Right hindlimb (tissue), 1 donor: ENCODE results near the gene SLC12A7.
"Not testable (repeated sequence)": the region's sequence is repeated elsewhere in the genome, so short reads cannot be mapped to it uniquely, and the experiment has no call there.

Source experiments
- DNase-seq: peaks from one replicate; pipeline ENCODE4 v3.0.0-alpha.2; 2018

The SLC12A7 gene

DNA sequence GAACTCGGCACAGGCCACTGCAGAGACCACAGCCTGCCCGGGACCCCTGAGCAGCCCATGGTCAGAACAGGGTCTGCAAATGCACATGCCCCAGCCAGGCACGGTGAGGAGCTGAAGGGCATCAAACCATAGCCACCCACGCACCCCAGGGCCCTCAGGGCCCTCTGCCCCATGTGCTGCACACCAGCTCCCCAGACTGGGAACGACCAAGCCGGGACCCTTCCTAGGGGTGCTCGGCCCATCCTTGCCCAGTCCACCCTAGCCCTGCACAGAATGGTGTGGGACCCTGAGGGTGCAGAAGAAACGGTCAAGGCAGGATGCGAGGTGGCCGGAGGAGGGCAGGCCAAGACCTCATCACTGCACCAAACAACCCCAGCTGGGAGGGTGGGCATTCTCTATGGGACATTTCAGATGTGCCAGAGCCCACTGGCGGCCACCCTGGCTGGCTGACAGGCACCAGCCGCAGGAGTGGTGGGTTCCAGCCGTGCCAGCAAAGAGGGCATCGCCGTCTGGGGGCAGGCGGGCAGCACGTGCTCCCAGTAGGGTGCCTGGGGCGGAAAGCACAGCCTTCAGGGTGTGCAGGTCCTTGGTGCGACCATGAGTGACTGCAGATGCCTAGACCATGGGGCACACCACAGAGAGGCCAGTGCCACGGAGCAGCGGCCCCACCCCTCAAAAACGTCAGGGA, 16.4 kb downstream of the SLC12A7 start:
- DNase-seq: no peak

DNA sequence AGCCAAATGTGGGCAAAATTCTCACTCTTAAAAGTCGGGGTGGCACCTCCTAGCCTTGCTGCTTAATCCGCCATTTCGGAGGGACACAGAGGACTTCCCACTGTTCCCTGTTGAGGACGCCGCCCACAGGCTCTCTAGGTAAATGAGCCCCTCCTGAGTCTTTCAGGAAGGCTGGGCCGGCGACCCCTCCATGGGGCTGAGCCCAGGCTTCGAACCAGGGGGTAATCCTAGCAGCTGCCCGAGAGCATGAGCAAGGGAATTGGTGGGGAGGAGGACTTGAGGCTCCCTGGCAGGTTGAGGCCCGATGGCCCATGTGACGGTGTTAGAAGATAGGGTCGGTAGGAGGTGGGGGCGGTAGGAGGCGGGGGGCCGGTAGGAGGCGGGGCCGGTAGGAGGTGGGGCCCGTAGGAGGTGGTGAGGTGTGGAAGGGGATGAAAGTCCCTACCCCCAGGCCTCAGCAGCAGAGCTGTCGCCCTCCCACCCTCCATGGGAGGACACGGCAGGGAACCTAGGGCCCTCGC, 17.1 kb downstream of the SLC12A7 start:
- DNase-seq: no peak

DNA sequence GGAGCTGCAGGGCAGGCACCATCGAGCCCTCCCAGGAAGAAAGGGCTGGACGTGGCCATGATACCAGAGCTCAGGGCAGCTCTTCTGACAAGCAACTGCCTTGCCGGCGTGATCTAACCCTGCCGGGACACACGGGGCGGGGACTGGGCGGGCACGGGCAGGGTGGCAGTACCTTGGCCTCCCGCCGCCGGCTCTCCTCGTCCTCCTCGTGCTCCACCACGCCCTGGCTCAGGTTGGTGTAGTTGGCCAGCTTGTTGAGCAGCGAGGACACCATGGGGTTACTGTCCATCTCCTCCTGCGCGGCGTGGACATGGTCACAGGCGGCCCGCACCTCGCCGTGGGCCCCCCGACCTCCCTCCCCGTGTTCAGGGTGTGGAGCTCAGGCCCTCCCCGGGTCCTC, 18.5 kb downstream of the SLC12A7 start:
- DNase-seq: no peak

DNA sequence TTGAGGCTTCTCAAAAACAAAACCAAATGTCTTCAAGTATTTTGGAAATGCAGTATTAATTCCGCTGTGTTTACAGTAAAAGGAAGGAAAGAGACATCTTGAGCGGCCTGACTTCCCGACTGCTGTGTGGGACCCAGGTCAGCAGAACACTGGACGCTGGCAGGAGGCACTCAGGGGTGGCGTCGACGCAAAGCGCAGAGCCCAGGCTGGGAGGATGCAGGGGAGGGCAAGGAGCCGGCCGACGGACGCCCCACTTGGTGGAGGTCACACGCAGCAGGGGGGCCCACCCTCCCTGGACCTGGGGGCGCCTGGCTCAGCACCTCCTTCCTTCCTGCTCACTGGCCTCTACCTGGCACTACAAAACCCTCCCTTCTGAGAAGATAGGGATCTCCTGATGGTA, 19.7 kb downstream of the SLC12A7 start:
- no peak for DNase-seq

DNA sequence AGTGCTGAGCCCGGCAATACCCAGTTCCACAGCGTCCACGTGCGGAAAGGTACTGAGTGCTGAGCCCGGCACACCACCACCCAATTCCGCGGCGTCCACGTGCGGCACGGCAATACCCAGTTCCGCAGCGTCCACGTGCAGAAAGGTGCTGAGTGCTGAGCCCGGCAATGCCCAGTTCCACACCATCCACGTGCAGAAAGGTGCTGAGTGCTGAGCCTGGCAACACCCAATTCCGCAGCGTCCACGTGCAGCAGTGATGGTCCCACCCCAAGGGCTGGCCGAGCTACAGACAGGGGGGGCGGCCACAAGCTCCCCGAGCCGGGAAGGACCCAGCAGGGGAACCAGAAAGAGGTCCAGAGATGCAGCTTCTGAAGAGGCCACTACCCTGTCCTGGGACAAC, 20.2 kb downstream of the SLC12A7 start:
- peak; percentile 43 for DNase-seq

DNA sequence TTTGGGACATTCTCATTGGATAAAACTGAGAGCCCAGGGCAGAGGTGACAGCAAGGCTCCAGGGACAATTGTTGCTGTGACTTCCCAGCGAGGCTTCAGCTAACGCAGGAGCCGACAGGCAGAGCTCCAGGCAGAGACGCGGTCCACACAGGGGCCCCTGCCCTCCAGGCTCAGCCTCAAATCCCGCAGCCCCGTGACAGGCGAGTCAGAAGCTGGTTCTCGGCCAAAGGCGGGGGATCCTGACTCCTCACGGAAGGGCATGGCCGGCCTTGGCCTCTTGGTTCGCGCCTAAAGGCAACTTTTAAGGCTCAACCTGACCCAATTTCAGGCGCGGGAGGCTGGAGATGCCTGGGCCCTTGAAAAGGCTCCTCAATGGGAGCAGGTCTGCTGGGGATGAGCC, 21.3 kb downstream of the SLC12A7 start:
- DNase-seq: no peak

DNA sequence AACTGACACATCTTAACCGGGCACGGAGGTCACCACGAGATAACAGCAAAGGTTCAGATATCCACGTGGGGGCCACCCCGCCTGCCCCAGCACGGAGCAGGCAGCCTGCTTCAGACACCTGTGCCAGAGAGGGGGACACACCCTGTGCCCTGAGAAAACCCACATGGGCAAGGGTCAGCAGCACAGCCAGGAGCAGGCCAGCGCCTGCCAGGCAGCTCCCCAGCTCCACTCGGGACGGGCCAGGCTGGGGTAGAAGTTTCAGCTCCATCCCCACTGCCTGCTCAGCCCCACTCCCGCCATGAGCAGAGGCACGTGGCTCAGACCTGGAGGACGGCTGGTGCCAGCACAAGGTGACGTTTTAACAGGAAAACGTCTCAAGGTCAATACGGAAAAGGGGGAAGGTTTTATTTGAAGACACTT, 22.2 kb downstream of the SLC12A7 start:
- DNase-seq: no peak

DNA sequence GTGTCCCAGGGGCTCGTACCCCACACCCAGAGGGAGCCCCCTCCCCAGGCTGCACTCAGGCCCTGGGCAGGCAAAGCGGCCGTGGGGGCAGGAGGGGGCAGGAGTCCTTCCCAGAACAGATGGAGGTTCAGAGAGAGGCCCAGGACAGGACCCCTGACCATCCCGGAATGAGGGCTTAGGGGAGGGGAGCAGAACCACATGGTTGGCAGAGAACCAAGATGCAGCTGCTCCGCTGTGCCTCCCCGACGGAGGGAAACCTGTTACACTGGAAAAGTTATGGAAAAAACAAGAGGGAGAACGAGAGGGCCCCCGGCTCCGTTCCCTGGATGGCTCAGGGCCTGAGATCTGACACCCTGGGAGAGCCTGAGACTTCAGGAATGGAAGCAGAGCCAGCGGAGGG, 22.7 kb downstream of the SLC12A7 start:
- peak; percentile 58 for DNase-seq

DNA sequence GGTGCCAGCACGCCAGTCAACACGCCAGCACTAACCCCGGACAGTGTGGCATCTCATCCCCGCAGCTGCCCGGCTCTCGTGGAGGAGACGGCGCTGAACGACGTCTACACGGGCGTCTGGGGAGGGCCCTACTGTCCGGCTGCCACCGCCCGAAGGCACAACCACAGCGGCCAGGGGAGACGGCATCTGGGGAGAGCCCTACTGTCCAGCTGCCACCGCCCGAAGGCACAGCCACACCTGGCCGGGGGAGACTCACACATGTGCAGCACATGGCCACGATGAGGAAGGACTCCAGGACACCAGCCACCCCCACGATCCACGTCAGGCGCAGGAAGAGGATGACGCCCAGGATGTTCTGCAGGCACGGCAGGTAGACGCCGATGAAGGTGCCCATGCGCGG, 23.1 kb downstream of the SLC12A7 start:
- DNase-seq: no peak

DNA sequence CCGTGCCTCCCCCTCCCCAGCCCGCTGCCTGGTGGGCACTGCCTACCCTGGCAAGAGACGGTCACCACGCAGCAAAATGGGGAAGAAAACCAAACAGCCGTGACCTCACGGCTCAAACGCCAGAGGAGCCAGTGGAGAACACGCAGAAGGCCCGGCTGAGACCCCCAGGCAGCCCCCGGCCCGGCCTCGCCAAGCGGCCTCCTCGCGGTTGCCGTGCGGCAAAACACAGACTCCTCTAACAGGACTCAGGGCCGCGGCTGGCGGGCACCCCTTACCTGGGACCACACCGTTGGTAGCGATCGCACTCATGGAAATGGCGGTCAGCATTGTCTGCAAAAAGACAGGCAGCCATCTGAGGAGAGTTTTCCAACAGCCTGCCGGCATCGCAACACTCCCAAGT, 23.8 kb downstream of the SLC12A7 start:
- DNase-seq: no peak

DNA sequence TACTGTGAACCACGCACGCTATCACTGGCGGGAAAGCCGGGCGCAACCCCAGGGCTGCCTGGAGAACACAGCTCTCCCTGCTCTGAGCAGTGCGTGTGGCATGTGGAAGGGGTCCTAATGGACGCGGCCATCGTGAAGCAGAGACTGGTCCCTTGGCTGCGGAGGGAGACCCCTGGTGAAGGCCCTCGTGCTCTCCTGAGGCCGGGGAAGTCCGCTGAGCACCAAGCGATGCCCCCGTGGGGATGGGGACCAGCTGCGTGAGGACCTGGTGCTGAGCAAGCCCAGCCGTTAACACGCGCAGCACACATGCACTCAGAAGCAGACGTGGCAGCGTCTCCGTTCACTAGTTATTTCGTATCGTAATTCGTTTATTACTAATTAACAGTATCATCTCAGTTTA, 24.4 kb downstream of the SLC12A7 start:
- no peak for DNase-seq

DNA sequence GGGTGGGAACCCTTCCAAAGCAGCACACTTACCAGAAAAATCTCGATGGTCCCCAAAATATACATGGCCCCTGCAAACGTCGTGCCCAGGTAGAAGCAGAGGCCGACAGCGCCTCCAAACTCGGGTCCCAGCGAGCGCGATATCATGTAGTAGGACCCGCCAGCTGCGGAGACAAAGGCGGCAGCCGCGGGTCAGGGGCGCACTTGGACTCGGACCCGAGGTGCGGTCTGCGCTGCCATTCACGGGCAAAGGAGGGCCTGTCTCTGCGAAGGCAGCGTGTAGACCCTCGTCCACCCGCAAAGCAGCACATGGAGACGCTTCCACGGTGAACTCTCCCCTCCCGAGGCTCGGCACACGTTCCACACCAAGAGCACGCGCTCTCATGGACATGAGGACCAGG, 25.0 kb downstream of the SLC12A7 start:
- DNase-seq: no peak

DNA sequence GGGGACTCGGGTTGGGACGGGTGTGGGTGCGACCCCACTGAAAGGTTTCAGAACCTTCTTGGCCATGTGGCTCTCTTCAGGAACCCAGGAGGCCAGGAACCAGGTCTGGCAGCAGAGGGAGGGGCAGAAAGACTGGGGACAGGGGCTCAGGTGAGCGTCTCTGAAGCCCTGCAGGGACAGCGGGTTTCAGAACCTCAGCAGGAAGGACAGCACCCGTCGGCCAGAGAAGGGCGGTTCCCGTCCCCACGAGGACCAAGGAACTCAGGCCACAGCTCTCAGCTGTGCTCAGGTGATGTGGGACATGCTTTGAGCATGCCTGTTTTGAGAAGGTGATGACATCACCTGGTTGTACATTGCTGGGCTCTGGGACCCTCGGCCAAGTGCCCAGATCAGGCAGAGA, 25.7 kb downstream of the SLC12A7 start:
- no peak for DNase-seq

DNA sequence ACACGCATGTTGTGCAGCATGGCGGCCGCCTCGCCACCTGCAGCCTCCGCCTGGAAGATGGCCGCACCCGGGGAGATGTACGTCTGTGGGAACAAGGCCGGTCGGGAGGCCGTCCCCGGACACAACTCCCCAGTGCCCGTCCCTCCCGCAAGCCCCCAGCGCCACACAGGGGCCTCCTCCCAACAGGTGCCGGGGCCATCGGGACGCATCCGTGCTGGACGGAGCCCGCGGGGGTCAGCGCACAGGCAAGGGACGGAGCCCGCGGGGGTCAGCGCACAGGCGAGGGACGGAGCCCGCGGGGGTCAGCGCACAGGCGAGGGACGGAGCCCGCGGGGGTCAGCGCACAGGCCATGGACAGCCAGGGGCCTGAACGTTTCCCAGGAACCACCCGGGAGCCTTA, 26.5 kb downstream of the SLC12A7 start:
- no peak for DNase-seq

DNA sequence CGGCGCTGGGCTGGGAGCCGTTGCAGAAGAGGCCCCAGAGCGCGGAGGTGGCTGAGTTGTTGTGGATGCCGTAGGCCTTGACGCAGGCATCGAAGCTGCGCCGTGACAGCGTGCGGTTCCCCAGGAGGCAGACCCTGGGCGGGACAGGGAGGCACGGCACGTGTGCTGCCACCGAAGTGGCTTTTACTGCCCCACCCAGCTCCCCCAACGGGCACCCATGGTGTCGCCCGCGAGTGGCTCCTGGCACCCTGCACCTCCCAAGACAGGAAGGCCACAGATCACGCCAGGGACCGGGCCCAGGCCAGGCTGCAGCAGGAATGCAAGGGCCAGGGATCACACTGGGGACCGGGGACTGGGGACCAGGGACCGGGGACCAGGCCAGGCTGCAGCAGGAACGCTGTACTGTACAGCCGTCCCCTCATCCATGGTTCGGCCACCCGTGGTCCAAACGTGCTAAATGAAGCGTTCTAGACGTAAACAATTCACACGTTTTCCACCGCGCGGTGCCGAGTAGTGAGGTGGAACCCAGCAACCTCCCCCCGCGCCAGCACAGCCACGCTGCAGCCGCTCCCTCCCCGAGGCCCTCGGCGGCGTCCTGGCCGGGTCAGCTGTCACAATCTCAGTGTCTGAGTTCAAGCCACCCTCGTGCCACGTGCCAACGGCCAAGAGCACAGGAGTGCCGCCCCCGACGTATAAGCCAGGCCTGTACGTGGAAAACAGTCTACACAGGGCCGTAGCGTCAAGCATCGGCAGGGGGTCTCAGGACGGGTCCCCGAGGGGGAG, 27.8 kb downstream of the SLC12A7 start:
- no peak for DNase-seq

DNA sequence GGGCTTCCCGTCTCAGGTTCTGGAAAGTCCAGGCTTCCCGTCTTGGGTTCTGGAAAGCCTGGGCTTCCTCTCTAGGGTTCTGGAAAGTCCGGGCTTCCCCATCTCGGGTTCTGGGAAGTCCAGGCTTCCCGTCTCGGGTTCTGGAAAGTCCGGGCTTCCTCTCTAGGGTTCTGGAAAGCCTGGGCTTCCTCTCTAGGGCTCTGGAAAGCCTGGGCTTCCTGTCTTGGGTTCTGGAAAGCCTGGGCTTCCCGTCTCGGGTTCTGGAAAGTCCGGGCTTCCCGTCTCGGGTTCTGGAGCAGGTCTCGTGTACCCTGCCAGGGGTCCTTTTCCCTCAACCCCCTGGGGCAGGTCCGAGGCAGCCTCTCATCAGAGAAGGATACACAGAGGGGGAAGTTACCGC, 28.8 kb downstream of the SLC12A7 start:
- DNase-seq: not testable (repeated sequence)

DNA sequence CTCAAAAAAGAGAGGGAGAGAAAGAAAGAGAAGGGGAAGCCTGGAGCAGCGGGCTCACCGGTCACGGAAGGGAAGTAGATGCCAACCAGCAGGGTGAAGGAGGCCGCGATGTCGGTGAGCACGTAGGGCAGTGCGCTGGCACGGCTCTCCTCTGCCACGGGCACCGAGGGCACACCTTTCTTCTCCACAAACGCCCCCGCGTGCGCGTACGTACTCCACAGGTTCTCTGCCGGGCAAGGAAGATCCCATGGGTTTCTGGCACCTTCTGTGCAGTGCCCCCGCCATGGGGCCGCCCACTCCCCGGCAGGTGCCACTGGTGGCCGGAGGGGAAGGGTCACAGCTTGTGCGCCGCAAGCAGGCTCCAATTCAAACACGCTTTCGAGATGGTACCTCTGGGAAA, 30.3 kb downstream of the SLC12A7 start:
- no peak for DNase-seq

DNA sequence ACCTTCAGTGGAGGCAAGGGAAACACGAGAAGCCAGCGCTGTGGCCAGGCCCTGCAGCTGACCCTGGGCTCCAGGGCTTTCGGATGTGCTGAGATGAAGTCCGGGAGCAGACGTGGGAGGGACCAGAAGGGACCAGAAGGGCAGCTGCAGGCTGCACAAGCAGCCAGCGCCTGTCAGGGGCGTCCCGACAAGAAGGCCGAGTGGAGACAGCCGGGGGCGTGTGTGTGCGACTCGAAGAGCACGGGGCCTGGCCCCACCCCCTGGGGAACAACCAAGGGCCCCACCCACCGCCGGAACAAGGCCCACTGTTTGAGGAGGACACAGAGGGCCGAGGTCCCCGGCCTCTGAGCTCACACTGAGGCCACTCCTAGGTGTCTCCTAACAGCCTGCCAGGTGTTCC, 31.4 kb downstream of the SLC12A7 start:
- DNase-seq: peak; percentile 47

DNA sequence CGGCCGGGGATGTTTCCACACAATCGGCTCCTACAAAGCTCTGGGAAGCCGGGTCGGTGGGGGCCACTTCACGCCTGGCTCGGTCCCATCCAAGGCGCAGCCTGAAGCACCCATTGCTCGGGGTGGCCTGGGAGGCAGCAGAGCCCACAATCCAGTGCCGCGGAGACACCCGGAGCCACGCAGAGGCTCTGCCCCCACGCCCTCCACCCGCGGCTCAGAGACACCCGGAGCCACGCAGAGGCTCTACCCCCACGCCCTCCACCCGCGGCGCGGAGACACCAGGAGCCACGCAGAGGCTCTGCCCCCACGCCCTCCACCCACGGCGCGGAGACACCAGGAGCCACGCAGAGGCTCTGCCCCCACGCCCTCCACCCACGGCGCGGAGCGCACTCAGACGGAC, 31.9 kb downstream of the SLC12A7 start:
- no peak for DNase-seq

DNA sequence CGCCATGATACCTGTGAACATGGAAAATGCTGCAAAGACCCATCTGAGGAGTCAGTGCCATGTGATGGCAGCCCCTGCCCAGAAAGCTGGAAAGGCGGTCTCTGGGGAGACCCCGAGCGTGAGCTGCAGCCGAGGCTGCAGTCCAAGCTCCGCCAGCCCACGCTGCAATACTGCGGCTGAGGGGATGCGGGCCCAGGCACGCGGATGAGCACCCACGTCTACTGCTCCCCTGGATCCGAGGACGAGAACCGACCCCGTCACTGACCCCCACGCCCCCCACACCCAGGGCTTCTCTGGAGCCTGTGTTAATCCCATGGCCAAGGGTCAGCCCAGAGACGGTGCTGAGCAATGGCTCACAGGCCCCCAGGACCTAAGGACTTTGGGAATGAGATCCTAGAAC, 32.4 kb downstream of the SLC12A7 start:
- no peak for DNase-seq

DNA sequence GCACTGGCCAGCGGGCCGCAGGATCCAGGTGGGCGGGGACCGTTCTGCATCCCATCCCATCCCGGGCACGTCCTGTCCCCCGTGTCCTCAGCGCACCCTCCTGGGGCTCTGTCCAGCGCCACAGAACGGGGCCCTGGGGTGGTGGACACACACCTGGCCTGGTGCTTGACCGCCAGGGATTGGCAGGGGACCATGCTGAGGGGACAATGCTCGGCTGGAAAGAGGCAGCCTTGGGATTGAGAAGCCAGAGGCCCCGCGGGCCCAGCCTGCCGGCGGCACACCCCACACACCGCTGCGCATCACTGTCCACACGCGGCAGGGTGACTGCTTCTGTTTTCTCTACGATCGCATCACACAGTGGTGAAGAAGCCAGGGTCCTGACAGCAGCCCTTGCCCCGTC, 33.0 kb downstream of the SLC12A7 start:
- DNase-seq: no peak

DNA sequence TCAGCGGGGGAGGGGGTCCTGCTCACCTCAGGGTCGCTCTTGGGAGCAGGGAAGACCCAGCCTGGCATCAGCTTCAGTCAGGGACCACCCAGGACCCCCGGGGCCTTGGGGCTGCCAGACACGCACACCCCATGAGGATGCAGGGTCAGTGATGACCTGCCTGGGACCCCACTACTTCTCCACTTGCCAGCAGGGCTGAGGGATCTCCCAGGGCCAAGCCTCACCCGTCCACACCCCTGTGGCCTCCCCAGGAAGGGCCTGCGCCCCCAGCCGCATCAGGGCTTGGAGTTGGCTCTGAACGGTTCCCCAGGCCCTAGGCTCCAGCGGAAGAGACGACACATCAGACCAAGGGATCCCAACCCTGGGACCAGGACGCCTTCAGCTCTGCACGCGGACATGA, 33.7 kb downstream of the SLC12A7 start:
- DNase-seq: no peak

DNA sequence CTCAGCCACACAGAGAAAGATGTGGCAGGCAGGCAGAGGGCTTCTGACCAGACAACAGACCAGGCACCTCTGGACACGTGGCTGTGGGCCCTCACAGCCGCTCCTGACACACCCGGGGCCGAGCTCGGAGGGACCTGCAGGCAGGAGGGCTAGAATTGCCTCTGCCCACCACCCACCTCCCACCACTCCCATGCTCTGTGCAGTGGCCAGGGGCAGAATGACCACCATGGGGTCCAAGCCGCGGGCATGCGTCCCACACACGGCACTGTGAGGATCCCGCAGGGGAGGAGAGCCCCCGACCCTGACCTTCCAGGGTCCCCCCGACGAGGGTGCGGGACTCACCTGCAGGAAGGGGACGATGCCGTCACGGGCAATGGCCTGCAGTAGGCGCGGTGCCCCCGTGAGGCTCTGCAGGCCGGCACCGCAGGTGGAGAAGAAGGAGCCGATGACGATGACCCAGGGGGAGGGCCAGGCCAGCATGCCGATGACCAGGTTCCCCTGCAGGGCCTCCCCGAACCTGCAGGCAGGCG, 34.3 kb downstream of the SLC12A7 start:
- no peak for DNase-seq

DNA sequence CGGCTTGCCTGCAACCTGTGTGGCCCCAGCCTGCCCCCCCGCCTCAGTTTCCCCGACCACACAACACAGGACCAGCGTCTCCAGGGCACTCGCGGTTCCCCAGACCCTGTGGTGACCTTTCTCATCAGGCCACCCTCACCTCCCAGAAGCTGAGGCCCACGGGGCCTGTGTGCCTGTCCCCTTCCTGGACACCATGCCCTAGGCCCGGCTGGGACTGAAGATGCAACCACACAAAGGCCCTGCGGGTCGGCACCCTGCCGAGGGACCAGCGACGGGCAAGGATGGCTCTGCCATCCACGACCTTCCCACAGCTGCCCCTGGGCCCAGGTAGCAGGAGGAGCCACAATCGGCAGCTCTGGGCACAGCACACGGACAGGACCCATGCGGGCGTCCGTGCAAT, 34.8 kb downstream of the SLC12A7 start:
- DNase-seq: no peak
